ENCODE measurements around the gene SPTLC1.
"Not testable (repeated sequence)": the region's sequence is repeated elsewhere in the genome, so short reads cannot be mapped to it uniquely, and the experiment has no call there.

SPTLC1 gene, protein sequence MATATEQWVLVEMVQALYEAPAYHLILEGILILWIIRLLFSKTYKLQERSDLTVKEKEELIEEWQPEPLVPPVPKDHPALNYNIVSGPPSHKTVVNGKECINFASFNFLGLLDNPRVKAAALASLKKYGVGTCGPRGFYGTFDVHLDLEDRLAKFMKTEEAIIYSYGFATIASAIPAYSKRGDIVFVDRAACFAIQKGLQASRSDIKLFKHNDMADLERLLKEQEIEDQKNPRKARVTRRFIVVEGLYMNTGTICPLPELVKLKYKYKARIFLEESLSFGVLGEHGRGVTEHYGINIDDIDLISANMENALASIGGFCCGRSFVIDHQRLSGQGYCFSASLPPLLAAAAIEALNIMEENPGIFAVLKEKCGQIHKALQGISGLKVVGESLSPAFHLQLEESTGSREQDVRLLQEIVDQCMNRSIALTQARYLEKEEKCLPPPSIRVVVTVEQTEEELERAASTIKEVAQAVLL

DNA sequence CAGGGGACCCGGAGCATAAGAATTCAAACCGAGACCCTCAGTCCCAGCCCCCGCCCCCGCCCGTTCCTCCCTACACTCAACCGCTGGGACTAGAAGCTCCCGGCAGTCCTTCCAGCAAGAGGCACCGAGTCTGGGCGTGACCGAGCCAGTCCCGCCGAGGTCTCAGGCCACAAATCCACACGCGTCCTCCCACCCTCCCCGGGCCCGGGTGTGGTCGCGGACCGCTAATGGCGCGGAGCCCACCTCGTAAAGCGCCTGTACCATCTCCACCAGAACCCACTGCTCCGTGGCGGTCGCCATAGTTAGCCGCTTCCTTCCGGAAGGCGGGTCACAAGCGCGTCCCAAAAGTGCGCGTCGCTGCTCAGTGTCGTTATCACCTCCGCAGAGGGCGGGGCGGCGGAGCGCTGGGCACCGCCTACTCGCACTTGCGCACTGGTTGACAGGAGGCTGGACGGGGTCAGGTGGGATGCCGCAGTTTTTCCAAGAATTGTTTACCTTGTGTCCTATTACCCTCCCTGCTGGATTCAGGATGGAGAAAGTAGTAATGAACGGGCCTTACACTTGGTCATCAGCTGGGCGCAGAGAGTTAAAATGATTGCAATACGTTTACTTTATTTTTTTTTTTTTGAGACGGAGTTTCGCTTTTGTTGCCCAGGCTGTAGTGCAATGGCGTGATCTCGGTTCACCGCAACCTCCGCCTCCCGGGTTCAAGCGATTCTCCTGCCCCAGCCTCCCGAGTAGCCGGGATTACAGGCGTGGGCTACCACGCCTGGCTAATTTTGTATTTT, at the start of gene SPTLC1:
SPTLC1 (minus strand) TSS at position 343 of the 788 bp plus-strand sequence; CDS start at position 300, 43 bp downstream.
- peak; percentile 43 to 93 for DNase-seq

DNA sequence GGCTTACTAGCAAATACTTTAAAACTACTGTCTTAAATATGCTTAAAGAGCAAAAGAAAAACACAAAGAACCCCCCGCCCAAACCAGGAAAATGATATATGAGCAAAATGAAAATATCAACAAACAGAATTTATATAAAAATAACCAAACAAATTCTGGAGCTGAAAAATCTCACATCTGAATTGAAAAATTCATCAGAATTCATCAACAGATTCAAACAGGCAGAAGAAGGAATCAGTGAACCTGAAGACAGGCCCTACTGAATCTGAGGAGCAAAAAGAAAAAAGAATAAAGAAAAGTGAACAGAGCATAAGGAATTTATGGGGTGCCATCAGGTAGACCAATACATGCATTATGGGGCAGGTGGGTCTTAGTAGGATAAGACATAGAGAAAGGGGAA, 49.8 kb upstream of the SPTLC1 start:
- no peak for DNase-seq

DNA sequence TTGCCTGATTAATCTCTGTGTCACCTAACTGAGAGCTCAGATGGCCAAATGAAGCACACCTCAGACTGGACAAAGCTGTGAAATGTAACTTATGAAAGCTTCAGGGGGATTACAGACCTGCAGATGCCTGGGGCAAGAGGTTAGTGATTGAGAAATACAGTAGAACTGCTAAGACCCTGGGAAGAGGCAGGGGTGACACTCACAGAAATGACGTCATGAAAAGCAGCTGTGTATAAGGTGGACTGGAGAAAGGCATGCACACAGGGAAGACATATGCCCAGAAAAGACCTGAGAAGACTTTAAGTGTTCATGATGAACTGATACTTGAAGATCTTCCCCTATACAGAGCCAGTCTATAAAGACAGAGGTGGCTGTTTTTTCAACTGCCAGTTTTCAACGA, 49.3 kb upstream of the SPTLC1 start:
- no peak for DNase-seq

DNA sequence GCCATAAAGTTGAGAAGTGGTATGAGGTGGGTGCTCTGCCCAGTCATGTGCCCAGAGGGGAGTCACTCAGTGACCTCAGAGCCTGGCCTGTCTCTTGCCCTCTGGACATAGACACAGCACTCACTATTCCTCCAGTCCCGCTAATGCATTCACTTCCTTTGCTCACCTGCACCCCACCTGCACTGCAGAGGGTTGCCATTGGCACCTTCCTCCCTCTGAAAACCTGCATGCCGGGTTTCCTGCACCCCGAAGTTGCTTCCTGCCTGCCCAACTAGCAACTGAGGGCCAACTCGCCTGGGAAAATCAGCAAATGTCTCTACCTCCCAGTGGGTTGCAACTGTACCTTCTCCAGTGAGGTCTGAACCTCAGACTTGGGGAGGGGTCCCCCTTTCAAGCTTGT, 48.1 kb upstream of the SPTLC1 start:
- no peak for DNase-seq

DNA sequence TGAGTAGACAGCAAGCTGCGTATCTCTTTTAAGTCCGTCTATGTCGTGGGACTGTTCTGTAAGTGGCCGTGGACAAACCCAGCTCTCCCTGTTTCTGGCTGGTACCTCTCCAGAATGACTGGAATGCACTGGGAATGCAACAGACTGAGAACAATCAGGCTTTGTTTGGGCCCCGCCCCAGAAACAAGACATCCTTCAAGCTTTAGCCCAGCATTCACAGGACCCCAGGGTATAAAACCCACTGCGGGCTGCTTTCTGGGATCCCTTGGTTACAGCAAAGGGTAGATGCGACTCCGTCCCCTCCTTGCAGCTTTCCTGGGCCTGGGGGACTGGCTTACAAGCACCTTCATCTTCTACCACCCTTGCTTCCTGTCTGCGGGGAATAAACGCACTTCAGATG, 45.6 kb upstream of the SPTLC1 start:
- no peak for DNase-seq

DNA sequence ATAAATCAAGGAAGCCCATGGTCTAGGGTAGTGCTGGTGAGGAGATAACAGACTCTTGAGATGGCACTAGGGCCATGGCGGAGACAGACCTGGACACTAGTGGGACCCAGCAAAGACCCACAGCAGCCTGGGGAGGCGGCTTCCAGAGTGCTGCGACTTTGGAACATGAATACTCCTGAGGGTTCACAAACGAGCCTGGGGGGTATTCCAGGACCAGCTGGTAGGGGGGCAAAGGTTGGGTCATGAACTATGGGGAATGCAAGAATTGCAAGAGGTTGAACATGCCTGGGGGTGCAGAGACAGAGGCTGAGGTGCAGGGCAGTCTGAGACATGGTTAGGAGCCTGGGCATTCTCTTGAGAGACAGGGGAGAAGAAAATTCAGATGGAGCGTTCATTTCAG, 43.8 kb upstream of the SPTLC1 start:
- DNase-seq = no peak

DNA sequence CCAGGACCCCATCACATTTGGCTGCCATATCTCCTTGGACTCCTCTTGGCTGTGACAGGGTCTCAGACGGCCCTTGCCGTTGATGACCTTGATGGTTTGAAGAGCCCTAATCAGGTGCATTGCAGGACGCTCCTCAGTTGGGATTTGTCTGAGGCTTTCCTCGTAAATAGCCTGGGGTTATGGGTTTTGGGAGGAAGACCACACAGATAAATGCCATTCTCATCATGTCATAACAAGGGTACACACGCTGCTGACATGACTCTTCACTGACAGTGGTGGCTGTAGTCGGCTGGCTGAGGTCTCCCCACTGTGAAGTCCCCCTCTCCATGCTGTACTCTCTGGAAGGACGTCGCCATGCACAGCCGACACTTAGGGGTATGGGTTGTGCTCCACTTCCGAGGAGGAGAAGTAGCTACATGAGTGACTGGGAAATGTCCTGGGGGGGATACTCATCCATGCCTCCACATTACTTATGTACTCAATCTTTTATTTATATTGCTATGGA, 42.9 kb upstream of the SPTLC1 start:
- no peak for DNase-seq

DNA sequence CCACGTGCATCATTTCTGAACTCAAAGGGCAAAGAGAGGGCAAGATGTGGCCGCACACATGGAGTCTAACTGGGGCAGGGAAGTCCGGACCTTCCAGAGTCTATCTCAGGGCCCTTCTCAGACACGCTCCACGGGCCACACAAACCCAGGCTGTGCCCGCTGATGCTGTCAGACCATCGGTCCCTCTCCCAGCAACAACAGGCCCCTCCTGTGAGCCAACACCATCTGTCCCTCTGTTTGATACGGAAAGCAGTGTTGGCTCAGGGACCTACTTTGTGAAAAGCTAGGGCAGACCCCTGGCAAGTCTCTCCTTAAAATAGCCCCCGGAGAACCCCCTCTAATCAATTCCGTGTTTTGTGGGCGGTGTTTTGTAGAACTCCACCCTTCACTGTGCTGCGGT, 40.5 kb upstream of the SPTLC1 start:
- DNase-seq = peak in 1 of 2 experiments; percentile 29

DNA sequence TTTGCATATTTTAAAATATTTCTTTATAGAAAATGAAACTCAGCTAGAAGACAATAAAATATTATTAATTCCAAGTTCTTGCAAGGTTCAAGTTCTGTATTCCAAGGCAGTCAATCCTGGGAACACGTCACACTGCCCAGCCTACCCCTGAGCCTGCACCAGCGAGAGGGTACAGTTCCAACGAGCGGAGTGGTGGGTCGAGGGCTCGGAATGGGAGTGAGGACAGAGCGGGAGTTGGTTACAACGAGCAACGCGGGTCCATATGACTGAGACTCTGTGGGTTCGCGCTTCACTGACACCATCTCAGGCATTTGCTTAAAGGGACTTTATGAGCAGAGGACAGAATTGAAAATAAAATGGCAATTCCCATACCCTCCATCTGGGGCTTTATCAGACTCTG, 40.0 kb upstream of the SPTLC1 start:
- DNase-seq = no peak

DNA sequence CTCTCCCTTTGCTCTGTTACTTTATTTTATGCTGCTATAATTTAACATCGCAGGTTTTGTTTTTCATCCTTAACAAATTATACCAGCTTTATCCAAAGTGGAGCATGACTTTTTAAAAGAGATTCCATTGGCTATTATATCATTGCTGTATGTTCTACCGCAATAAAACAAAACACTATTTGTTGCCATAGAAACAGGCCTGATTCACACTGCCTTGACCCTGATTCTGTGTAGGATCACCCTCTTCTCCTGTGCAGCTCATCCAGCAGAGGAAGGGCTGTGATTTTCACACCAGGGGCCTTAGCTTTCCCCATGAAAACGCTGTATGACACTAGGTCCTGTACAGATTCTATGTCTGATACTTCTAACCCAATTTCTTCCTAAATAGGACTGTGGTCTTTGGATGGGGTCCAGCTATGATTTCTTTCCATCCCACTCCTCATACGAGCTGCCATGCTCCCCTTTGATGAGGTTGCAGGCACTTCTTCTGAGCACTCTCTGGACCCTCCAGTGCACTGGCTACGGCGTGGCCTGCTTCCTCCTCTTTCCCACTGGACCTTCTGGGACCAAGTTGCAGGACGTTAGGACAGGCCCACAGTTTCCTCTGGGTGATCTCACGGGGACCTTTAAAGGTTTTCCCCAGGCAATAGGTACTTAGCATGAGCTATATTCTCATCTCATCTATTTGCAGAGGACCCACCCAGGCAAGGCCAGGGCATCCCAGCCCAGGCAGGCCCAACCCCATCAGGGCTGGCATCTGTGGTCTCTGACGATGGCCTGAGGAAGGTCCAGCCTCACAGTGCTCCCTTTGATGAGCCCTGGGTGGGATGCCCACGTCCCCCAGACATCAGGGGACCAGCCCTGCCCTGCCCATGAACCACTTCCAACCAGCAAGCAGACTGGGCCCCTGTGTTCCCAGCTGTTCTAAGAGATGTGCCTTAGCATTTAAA, 38.5 kb upstream of the SPTLC1 start:
- DNase-seq = not testable (repeated sequence)

DNA sequence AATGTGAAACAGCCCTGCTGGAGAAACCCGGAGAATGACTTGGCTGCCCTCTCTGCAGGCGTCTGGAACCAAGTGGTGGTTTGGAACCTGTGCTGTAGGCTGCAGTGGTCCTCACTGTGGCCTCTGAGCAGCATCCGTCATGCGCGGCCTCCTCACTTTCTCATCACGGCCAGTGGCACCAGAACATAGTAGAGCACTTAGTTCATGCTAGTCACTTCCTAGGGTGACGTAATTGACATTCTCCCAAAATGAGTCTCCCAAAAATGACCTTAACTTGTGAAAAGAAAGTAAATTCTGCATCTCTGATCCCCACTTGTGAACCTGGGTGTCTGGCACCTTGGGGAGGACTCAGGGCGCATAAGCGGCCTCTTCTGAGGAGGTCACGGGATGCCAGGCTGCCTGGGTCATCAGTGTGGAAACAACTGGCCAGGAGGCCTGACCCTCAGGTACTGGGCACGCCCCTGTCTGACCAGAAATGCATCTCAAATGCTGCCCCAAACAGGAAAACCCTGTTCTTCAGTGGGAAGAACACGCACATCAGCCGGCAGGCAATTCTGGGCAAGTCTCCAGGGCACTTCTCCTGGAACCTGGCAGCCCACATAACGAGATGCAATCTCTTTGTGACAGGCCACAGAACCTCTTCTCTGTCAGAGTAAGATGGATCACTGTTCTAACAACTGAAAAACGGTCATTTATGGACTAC, 36.6 kb upstream of the SPTLC1 start:
- DNase-seq = peak in 1 of 2 experiments; percentile 32

DNA sequence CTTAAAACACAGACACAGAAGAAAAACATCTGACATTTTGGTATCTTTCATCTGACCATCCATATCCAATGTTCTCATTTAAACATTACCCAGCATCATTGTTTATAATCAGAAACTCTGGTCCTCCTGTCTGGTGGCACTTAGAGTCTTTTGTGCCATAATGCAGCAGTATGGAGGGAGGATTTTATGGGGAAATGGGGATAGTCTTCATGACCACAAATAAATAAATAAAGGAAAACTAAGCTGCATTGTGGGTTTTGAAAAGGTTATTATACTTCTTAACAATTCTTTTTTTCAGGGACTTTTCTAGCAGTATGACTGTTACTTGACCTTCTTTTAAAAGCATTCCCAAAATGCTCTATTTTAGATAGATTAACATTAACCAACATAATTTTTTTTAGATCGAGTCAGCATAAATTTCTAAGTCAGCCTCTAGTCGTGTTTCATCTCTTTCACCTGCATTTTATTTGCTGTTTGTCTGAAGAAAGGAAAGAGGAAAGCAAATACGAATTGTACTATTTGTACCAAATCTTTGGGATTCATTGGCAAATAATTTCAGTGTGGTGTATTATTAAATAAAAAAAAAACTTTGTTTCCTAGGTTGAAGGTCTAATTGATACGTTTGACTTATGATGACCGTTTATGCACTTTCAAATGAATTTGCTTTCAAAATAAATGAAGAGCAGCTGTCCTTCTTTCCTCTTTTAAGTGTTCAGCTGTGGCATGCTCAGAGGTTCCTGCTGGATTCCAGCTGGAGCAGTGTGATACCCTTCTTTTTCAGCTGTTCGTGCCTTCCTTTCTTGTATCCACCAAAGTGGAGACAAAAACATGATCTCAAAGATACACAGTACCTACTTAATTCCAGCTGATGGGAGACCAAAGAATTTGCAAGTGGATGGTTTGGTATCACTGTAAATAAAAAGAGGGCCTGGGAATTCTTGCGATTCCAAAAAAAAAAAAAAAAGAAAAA, 35.6 kb upstream of the SPTLC1 start:
- not testable (repeated sequence) for DNase-seq

DNA sequence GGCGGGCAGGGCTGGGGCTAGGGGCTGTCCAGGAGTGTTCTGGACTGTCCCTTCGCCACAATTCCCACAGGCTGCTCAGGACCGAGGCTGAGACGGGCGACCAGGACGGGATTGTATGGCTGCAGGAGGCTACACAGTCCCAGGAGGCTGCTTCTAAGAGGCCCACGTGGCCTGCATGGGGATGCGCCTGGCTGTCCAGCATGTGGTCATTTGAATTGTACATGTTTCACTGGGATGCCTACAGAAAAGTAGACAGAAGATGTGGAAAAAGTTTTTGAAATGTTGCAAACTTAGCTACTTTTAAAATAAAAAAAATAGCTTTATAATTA, 32.6 kb upstream of the SPTLC1 start:
- no peak for DNase-seq

DNA sequence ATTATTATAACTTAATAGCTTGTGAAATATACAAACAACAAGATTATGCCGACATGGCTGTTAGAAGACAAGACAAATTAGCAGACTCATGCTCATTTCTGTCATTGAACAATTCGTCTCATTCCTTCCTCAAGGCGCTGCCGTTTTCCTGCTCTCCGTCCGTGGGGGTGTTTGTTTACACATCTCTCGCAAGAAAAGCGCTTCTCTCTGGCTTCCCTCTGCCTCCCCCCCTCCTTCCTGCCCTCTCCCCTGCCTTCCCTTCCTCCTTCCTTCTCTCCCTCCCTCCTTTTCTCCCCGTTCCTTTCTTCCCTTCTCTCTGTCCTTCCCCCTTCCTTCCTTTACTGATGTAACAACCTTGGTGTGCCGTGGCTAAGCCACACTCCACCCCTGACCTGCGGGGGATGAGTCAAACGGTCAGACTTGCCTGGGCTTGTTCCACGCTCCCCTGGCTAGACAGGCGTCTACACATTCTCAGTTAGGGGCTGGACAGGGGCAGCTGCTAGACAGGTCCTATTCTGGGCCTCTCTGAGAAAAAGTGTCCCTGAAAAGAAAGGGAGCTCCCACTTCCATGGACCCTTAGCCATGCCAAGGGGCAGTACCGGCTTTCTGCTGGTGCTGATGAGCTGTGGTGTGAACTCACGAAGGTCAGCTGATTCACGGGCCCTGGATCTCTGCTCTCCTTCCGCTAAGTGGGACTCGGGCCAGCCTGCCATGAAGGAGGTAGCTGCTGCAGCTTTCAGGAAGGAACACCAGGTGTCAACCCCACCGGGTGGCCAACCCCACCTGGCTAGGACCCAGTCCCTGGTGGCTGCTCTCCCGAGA, 32.0 kb upstream of the SPTLC1 start:
- DNase-seq = no peak

DNA sequence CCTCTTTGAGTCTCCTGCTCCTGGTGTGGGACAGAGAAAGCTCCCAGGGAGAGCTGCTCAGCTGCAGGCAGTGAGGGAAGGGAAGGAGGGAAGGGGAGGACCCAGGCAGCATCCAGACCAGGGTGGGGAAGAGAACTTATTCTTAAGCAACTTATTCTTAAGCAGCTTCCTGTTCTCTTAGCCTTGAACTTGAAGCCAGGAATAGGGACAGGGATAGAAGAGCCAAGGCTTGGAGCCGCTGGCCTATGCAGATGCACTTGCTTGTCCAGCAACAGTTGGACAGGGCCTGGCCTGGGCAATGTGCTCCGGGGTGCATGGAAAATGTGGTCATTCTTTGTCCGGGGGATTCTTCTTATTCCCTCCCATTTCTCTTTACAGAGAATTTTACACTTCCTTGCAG, 31.4 kb upstream of the SPTLC1 start:
- no peak for DNase-seq

DNA sequence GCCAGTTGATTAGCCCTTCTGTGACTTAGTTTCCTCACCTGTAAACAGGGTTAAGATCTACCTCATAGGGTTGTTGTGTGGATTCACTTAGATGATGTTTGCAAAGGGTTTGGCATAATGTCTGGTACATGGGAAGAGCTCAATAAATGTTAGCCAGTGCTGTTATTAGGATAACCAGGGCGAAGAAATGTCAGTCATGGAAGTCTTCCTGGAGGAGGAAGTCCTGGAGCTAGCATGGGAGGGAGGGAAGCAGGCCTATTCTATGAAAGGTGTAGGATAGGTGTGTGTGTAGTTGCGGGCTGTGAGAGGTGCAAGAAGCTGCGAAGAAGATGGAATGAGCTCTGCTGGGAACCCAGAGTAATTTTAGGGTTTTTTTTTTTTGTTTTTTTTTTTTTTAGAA, 30.6 kb upstream of the SPTLC1 start:
- not testable (repeated sequence) for DNase-seq

DNA sequence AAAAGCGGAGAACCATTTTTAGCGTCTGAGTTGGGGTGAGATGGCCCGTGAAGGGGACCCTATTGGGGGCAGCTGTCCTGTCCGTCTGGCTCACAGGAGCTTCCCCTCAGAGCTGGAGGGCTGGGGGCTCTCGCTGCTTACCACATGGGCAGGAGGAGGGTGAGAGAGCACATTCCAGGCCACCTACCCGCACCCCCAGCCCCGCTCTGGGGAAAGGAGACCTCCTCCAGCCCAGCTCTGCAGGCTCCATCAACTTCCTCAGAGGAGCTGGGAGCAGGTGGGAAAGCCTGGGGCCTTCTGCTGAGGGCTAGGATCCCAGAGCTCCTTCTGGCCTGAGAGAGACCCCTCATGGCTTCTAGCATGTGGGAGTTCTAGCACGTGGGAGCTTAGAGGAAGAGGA, 27.1 kb upstream of the SPTLC1 start:
- DNase-seq = no peak

DNA sequence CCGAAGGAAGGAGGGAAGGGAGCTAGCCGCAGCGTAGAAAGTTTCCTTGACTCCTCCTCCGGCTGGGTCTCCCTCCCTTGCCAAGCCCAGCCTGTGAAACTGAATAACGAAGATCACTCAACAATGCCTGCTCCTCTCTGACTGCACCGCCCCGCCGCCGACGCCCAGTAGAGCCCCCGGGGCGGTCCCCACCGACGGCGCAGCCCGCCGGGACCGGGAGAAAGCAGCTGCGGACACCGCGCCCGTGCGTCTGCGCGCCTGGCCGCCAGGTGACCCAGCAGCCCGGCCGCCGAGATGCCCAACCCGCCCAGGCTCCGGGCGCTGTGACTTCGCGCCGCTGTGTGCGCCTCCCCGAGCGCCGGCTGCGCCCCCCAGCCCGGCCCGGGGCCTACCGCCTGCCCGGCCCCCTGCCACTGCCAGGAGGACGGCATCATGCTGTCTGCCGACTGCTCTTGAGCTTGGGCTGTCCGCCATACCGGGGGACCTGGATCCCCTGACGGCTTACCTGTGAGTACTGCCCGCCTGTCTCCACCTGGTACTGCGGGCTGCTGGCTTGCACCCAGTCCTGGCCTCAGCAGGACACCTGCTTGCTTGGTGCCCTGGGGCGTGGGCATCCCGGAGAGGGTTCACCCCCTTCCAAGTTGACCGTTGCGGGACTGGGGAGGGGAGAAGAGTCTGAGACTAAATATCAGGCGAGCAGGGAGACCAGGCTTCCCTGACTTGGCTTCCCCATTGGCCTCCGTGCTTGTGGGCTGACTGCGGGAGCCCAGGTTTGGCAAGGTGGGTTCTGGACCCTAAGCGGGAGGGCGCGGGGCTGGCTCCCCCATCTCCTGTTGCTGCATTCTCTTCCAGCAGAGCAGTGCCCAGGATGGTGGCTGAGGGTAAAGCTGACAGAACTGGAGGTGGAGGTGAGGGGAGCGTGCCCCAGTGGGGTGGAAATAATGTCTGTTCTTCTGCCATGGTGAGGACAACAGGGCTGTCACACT, 26.2 kb upstream of the SPTLC1 start:
- no peak for DNase-seq

DNA sequence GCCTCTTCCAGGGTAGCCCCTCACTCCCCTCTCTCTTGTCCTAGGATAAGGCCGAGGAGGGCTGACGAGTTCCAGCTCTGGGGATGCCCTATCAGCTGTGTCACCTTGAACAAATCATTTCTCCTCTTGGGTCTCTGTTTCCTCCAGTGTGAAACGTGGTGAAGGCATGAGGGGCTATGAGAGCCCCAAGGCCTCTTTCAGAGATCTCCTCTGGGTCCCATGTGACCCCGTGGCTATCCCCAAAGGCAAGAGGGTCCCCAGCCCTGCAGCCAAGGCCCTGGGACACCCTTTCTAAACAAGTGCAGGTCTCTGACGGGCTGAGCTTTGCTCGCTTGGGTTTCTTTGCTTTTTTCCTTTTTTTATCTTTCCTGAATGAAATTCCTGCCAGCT, 25.5 kb upstream of the SPTLC1 start:
- no peak for DNase-seq
